Keratinocyte (primary cell): ENCODE data around the gene ANKRD17.

ENCODE experiments used
- EZH2 ChIP-seq: IDR thresholded peaks from one replicate; pipeline ENCODE4 v1.6.1; 2012; ENCODE audit warnings: inconsistent platforms, mild to moderate bottlenecking, low read length, moderate library complexity
- TF ChIP-seq, protein P1 (sequence below), 3 experiments: IDR thresholded peaks in 1 of 3; conservative IDR thresholded peaks in 1 of 3; optimal IDR thresholded peaks in 1 of 3; 2 replicates in 2 of 3; 3 replicates in 1 of 3; pipeline versions ENCODE3 to v1.5.1; 2011; ENCODE audit warnings: low read length in 3 of 3, mild to moderate bottlenecking in 3 of 3, moderate library complexity in 2 of 3, control low read depth in 1 of 3, inconsistent platforms in 1 of 3; ENCODE audit not compliant: insufficient read depth in 2 of 3; ENCODE audit errors: extremely low read depth in 1 of 3

DNA sequence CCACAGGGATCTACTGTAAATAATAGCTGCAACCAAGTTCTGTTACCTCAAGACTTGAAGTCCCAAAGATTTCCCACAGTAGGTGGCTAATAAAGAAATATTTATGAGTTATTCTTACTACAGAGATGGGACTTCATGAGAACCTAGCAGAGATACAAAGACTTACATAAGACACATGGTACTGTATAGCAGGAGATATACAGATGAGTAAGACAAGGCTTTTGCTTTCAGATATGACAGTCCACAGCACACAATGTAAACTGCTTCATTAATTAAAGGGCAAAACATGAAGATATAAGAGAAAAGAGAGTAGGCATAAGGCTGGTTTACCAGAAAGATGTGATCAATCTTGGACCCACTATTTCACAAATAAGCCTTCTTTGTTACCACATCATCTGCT, 6.6 kb downstream of the ANKRD17 start:
- TF ChIP-seq, protein P1, sequence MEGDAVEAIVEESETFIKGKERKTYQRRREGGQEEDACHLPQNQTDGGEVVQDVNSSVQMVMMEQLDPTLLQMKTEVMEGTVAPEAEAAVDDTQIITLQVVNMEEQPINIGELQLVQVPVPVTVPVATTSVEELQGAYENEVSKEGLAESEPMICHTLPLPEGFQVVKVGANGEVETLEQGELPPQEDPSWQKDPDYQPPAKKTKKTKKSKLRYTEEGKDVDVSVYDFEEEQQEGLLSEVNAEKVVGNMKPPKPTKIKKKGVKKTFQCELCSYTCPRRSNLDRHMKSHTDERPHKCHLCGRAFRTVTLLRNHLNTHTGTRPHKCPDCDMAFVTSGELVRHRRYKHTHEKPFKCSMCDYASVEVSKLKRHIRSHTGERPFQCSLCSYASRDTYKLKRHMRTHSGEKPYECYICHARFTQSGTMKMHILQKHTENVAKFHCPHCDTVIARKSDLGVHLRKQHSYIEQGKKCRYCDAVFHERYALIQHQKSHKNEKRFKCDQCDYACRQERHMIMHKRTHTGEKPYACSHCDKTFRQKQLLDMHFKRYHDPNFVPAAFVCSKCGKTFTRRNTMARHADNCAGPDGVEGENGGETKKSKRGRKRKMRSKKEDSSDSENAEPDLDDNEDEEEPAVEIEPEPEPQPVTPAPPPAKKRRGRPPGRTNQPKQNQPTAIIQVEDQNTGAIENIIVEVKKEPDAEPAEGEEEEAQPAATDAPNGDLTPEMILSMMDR (optimal IDR thresholded peaks at IDR 0.05 in 1 of 3, IDR thresholded peaks at IDR 0.05 in 1 of 3, conservative IDR thresholded peaks at IDR 0.05 in 1 of 3; ENCODE audit: extremely low read depth in 1 of 3, insufficient read depth in 2 of 3, low read length in 3 of 3), result no peak
- TF ChIP-seq EZH2, result no peak
